ENCODE results near the gene CSNK2A1.

DNA sequence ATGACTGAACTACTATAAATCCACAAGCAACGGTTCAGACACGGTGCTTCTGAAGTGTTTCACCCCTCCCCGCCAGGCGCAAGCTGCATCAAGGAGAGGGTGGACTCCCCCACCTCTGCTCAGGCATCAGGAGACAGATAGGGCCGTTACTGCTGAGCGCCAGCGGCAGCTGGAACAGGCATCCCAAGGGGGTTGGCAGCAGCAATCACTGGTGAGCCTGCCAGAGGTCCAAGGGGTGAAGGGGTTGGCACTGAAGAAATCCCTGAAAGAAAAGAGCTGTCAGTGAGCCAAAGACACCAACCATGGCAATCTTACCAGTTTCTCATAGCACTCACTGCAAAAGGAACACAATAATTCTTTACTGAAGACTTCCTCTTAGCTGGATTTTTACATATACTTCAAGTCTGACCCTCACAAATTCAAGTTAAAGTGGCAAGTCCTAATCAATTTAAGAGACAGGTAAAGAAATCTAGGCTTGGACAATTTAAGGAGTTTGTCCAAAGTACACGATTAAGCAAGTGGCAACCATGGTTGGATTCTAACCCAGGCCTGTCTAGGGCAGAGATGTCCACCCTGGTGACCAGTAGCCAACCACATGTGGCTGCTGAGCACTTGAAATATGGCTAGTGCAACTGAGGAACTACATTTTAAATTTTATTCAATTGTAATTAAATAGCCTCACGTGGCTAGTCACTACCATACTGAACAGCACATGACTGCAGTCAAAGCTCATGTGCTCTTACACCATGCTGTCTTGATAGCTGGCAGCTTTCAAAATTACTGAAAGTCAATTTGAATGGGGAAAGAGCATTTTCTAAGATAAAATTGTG, 59.6 kb downstream of the CSNK2A1 start:
- TF ChIP-seq POLR2AphosphoS5 (IDR thresholded peaks at IDR 0.05; ENCODE audit: low read depth) (no peak), EZH2 (IDR thresholded peaks at IDR 0.05; ENCODE audit: low read depth, unreplicated experiment) (no peak), CREB1 (CRISPR knock-in tag; IDR thresholded peaks at IDR 0.05; ENCODE audit: low read depth) (no peak)
- TF ChIP-seq, protein P1, sequence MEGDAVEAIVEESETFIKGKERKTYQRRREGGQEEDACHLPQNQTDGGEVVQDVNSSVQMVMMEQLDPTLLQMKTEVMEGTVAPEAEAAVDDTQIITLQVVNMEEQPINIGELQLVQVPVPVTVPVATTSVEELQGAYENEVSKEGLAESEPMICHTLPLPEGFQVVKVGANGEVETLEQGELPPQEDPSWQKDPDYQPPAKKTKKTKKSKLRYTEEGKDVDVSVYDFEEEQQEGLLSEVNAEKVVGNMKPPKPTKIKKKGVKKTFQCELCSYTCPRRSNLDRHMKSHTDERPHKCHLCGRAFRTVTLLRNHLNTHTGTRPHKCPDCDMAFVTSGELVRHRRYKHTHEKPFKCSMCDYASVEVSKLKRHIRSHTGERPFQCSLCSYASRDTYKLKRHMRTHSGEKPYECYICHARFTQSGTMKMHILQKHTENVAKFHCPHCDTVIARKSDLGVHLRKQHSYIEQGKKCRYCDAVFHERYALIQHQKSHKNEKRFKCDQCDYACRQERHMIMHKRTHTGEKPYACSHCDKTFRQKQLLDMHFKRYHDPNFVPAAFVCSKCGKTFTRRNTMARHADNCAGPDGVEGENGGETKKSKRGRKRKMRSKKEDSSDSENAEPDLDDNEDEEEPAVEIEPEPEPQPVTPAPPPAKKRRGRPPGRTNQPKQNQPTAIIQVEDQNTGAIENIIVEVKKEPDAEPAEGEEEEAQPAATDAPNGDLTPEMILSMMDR (conservative IDR thresholded peaks at IDR 0.05; ENCODE audit: low read depth in 2 of 2): no peak
- TF ChIP-seq, protein P2, sequence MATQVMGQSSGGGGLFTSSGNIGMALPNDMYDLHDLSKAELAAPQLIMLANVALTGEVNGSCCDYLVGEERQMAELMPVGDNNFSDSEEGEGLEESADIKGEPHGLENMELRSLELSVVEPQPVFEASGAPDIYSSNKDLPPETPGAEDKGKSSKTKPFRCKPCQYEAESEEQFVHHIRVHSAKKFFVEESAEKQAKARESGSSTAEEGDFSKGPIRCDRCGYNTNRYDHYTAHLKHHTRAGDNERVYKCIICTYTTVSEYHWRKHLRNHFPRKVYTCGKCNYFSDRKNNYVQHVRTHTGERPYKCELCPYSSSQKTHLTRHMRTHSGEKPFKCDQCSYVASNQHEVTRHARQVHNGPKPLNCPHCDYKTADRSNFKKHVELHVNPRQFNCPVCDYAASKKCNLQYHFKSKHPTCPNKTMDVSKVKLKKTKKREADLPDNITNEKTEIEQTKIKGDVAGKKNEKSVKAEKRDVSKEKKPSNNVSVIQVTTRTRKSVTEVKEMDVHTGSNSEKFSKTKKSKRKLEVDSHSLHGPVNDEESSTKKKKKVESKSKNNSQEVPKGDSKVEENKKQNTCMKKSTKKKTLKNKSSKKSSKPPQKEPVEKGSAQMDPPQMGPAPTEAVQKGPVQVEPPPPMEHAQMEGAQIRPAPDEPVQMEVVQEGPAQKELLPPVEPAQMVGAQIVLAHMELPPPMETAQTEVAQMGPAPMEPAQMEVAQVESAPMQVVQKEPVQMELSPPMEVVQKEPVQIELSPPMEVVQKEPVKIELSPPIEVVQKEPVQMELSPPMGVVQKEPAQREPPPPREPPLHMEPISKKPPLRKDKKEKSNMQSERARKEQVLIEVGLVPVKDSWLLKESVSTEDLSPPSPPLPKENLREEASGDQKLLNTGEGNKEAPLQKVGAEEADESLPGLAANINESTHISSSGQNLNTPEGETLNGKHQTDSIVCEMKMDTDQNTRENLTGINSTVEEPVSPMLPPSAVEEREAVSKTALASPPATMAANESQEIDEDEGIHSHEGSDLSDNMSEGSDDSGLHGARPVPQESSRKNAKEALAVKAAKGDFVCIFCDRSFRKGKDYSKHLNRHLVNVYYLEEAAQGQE (IDR thresholded peaks at IDR 0.05; ENCODE audit: unreplicated experiment): no peak
